ENCODE measurements around the gene ATXN2L.
"Not testable (repeated sequence)": the region's sequence is repeated elsewhere in the genome, so short reads cannot be mapped to it uniquely, and the experiment has no call there.

ATXN2L gene, protein sequence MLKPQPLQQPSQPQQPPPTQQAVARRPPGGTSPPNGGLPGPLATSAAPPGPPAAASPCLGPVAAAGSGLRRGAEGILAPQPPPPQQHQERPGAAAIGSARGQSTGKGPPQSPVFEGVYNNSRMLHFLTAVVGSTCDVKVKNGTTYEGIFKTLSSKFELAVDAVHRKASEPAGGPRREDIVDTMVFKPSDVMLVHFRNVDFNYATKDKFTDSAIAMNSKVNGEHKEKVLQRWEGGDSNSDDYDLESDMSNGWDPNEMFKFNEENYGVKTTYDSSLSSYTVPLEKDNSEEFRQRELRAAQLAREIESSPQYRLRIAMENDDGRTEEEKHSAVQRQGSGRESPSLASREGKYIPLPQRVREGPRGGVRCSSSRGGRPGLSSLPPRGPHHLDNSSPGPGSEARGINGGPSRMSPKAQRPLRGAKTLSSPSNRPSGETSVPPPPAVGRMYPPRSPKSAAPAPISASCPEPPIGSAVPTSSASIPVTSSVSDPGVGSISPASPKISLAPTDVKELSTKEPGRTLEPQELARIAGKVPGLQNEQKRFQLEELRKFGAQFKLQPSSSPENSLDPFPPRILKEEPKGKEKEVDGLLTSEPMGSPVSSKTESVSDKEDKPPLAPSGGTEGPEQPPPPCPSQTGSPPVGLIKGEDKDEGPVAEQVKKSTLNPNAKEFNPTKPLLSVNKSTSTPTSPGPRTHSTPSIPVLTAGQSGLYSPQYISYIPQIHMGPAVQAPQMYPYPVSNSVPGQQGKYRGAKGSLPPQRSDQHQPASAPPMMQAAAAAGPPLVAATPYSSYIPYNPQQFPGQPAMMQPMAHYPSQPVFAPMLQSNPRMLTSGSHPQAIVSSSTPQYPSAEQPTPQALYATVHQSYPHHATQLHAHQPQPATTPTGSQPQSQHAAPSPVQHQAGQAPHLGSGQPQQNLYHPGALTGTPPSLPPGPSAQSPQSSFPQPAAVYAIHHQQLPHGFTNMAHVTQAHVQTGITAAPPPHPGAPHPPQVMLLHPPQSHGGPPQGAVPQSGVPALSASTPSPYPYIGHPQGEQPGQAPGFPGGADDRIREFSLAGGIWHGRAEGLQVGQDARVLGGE

DNA sequence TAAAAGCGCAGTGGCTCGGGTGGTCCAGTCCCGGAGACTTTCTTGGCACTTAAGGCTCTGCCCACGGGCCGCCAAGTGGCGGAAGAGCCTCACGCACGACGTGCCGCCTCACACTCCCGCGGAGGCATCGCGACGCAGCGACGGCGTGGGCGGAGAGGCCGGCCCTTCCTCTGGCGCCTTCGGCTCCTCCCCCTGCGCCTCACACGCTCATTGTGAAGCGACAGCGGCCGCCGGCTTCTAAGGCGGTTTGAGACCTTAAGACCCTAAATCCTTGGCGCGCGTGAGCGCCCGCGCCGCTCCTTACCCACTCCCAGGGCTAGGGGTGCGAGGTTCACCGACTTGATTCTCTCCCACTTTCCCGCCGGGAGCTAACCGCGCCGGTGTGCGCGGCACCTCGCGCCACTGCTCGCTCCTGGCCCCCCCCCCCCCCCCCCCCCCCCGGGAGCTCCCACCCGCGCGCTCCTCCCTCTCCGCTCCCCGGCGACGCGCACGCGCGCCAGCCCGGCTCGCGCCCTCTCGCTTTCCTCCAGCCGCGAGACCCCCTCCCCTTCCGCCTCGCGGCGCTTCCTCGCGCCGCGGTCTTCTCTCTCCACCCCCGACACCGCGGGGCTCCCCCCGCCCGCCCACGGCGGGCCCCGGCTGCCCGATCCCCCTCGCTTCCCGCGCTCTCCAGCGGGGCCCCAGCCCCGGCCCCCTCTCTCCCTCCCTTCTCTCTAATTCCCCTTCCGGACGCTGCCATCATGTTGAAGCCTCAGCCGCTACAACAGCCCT lies at the start of gene ATXN2L:
TSS of gene ATXN2L (plus strand) at position 480 of the 771 bp plus-strand sequence. CDS start at position 741, 261 bp downstream.
- peak; percentile 97 for DNase-seq
- peak; percentile 54 for ATAC-seq

DNA sequence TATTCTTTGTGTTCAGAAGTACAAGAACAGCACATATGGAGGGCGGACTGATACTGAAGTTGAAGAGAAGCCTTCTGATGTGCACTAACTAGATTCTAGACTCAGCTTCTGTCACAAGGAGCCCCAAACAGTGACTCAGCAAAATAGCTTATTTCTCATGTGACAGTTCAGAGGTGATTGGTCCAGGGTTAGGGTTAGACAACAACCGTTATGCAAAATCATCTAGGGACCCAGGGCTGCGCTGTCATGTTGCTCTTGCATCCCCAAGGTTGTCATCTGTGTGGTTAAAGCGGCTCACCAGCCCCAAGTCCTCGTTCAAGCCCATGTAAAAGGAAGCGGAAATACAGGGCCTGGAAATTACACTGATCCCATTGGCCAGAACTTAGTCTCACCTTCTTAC lies 41.1 kb upstream of the ATXN2L start:
- ATAC-seq, DNase-seq: not testable (repeated sequence)

DNA sequence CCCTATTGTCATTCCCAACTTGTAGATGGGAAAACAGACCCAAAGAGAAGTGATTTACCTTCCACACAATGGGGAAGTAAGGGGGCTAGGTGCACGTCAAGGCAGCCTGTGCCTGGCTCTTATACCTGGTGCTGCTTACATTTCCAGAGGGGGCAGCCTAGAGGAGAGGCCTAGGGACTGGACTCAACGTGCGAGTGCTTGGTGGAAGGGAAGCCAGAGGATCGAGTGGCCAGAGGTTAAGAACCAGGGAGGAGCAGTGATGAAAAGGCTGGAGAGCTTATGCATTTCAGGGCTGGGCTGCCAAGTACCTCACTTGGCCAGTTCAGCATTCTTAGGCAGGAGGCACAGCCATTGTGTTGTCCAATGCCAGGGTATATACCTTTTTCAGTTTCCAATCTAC lies 40.4 kb upstream of the ATXN2L start:
- not testable (repeated sequence) for ATAC-seq, DNase-seq

DNA sequence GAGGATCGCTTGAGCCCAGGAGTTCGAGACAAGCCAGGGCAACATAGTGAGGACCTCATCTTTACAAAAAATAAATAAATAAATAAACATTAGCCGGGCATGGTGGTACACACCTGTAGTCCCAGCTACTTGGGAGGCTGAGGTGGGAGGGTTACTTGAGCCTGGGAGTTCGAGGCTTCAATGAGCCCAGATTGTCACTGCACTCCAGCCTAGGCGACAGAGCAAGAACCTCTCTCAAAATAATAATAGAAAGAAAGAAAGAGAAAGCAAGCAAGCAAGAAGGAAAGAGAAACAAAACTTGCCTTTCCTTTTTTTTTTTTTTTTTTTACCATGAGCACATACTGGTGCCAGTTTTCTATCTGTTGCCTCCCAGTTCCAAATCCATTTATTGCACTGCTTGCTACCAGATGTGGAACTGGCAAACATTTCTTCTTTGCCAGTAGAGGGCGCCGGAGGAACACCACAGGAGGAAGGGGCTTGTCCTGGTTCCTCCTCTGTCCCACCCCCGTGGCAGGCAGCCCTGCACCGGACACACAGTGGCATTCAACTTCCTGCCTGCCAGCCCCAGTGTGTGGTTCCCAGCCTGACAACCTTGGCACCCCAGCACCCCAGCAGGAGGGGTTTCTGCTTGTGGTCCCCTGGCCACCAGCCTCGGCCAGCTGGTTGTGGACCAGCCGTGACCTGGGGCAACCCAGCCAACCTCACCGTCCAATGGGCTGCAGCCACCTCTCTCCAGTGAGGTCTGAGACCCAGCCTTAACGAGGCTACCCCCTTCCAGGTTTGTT lies 20.4 kb upstream of the ATXN2L start:
- peak; percentile 88 for ATAC-seq
- DNase-seq = peak; percentile 81

DNA sequence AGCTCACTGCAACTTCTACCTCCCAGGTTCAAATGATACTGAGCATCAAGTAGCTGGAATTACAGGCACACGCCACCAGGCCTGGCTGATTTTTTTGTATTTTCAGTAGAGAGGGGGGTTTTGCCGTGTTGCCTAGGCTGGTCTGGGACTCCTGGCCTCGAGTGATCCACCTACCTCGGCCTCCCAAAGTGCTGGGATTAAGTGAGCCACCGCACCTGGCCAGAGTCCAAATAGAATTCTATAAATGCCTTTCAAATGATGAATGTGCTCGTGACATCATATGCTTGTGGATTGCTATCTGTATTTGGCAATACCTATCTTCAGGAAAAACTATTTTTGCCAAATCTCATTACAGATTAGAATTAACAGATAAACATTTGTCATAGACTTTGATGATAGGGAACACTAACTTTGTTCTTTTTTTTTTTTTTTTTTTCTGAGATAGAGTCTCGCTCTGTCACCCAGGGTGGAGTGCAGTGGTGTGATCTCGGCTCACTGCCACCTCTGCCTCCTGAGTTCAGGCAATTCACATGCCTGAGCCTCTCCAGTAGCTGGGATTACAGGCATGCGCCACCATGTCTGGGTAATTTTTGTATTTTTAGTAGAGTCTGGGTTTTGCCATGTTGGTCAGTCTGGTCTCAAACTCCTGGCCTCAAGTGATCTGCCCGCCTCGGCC lies 15.2 kb upstream of the ATXN2L start:
- not testable (repeated sequence) for ATAC-seq

DNA sequence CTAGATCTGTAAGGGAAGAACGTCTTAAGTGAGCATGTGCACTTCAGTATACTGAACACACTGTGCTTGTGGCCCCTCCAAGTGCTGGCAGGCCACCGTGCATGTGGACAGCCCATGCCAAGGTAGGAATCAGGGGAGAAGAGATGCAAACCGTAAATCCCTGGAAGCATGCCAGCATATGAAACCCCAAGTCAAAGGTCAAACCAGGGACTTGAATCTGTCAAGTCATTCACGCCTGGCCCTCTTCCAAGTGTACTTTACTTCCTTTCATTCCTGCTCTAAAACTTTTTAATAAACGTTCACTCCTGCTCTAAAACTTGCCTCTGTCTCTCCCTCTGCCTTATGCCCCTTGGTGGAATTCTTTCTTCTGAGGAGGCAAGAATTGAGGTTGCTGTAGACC lies 2.8 kb upstream of the ATXN2L start:
- ATAC-seq = no peak
- DNase-seq = no peak

More for the DNA sequence above, 15.2 kb upstream of the ATXN2L start:
- not testable (repeated sequence) for DNase-seq

DNA sequence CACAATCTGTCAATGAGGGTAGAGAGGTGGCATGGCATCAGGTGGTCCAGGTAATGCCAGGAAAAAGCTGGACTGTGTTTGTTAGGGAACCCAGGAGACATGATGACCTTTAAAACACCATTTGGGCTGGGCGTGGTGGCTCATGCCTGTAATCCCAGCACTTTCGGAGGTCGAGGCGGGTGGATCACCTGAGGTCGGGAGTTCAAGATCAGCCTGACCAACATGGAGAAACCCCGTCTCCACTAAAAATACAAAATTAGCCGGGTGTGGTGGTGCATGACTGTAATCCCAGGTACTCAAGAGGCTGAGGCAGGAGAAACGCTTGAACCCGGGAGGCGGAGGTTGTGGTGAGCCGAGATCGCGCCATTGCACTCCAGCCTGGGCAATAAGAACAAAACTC lies 2.3 kb upstream of the ATXN2L start:
- DNase-seq, ATAC-seq: not testable (repeated sequence)

DNA sequence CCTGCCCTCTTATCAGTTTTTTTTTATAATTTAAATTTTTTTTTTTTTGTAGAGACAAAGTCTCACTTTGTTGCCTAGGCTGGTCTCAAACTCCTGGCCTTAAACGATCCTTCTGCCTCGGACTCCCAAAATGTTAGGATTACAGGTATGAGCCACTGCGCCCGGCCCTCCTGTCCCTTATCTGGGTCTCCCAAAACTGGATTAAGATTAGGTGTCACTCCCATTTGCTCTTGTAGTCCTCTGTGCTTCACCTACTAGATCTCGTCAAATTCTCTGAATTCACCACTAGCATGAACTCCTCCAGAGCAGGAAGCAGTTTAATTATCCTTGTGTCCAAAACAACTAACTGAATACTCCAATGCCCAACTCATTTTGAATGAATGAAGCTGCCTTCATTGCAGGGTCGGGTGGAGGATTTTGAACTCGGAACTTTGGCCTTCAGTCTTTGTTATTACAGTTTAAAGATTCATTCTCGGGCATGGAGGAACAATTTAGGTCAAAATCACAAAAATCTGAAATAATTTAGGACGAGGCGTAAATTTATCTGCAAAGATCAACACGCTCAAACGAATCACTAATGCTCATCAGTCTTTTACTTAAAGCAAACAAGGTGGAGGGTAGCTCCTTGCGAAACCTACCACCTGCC lies 802 bp upstream of the ATXN2L start:
- DNase-seq (no peak), ATAC-seq (no peak)

DNA sequence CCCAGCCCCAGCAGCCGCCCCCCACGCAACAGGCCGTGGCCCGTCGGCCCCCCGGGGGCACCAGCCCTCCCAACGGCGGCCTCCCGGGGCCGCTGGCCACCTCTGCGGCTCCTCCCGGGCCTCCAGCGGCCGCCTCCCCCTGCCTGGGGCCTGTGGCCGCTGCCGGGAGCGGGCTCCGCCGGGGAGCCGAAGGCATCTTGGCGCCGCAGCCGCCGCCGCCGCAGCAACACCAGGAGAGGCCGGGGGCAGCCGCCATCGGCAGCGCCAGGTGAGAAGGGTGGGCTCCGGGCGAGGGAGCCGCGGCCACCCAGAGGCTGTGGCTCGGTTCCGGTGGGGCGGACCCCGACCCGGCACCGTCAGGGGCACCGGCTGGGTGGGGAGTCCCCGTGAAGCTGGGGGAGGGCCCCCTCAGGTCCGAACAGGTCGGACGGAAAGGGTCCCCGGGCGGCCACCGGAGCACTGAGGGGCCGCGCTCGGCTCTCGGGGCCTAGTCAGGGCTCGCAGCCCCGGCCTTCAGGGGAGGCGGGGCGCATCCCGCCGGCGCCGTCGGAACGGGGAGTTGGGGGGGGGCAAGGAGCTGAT lies 583 bp downstream of the ATXN2L start:
- no peak for DNase-seq
- ATAC-seq = no peak

DNA sequence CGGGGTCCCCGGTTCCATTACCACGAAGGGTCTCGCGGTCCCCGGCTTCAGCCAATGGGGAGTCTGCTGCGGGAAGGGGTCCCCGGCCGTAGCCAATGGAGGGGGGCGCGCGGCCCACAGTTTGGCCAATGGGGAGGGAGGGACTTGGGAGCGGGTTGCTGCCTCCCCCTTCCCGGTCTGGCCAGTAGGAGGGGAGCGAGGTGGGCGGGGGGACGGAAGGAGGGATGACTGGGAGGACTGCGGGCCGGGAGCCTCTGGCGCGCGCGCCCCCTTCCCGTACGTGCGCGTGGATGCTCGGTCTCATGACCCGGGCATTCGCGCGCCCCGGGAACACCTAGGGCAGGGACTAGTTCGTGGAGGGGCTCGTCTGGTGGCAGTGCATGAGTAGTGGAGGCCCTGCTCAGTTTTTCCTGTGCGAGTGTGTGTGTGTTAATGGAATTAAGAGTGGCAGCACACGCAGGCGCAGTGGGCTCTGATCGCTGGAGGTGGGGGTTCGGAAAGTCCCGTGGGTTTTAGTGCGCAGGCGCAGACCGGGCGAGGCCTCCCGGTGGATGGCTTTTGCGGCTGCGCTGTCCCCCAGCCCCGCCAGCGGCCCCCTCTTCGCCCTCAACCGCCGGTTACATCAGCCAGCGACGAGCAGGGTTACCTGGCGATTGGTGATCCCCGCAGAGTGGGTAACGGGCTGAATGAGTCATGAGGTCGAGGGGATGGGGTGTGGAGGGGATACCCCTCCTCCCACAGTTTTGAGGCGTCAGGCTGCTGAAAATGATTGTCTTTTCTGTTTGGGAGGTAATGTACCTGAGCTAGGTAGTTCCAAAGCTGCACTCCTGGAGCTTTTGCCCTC lies 1.3 kb downstream of the ATXN2L start:
- DNase-seq = peak; percentile 98
- peak; percentile 71 for ATAC-seq

DNA sequence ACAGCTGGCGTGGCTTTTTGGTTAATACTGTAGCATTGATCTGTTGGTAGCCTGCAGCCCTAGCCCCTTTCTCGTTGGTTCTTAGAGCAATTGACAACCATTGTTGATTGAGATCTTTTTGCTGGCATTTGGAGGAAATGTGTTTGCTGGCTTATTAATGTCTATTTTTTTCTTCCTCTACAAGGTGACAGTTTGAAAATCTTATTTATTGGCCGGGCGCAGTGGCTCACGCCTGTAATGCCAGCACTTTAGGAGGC lies 1.8 kb downstream of the ATXN2L start:
- no peak for DNase-seq
- no peak for ATAC-seq

DNA sequence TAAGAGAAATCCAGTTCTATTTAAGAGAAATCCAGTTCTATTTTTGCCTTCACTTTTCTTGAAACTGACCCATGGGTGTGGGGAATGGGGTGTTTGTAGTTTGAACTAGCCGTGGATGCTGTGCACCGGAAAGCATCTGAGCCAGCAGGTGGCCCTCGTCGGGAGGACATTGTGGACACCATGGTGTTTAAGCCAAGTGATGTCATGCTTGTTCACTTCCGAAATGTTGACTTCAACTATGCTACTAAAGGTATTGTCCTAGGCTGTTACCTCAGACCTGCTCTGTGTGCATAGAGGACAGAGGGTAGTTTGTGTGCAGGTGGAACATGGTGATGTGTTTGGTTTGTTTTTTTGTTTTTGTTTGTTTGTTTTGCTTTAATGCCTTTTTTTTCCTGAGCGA lies 3.3 kb downstream of the ATXN2L start:
- DNase-seq (no peak), ATAC-seq (no peak)

DNA sequence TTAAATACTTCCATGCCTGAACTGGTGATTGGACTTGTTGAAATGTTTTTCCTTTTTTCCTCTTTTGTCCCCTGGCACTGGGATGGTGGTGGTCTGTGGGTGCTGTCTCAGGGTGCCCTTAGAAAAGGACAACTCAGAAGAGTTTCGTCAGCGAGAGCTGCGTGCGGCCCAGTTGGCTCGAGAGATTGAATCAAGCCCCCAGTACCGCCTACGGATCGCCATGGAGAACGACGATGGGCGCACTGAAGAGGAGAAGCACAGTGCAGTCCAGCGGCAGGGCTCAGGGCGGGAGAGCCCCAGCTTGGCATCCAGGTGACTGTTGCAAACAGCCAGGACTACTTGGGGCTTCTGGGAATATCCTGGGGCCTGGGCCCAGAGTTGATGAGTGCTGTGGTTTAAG lies 6.9 kb downstream of the ATXN2L start:
- DNase-seq = no peak
- no peak for ATAC-seq

DNA sequence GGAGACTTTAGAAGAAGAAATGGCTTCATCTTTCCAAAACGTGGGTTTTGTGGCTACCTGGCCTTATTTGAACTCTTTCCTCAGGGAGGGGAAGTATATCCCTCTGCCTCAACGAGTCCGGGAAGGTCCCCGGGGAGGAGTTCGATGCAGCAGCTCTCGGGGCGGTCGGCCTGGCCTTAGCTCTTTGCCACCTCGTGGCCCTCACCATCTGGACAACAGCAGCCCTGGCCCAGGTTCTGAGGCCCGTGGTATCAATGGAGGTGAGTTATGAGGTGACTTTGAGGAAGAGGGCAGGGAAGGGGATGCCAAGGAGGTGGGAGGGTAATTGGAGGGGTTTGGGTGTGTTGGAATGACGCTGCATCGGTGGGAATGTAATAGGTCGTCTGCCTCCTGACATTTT lies 7.7 kb downstream of the ATXN2L start:
- no peak for ATAC-seq

DNA sequence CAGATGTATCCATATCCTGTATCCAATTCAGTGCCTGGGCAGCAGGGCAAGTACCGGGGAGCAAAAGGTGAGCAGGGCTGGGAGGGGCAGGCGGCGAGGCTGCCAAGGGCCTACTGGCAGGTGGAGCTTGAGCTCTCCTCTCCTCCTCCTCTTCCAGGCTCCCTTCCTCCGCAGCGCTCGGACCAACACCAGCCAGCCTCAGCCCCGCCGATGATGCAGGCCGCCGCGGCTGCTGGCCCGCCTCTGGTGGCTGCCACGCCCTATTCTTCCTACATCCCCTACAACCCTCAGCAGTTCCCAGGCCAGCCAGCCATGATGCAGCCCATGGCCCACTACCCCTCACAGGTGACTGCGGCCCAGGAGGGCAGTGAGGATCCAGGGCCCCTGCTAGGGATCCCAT lies 11.6 kb downstream of the ATXN2L start:
- DNase-seq = no peak
- ATAC-seq = peak; percentile 2

More for the DNA sequence above, 7.7 kb downstream of the ATXN2L start:
- DNase-seq = no peak

DNA sequence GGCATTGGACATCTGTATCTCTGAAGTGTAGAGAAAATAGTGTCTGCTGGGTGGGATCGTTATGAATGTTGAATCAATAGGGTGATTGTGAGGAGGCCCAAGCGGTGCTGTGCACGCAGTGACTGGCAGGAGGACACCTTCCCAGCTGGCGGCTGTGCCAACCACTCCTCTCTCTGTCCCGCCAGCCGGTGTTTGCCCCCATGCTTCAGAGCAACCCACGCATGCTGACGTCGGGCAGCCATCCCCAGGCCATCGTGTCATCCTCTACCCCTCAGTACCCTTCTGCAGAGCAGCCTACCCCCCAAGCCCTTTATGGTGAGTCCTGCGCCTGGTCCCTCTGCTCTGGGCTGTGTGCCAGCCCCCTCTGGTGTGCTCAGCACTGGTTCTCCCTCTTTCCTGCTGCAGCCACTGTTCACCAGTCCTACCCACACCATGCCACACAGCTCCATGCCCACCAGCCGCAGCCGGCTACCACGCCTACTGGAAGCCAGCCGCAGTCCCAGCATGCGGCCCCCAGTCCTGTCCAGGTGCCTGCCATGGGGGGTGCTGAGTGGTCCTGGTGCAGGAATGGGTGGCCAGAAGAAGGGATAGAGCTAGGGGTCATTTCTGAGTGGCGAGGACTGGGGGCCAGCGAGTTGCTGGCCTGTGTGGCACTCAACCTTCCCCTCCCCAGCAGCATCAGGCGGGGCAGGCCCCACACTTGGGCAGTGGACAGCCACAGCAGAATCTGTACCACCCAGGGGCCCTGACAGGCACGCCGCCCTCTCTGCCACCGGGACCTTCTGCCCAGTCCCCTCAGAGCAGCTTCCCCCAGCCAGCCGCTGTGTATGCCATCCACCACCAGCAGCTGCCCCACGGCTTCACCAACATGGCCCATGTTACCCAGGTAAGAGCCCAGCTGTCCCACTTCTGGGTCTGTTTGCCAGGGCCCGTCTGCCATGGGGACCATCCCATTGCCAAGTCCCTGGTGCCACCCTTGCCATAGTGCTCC lies 12.4 kb downstream of the ATXN2L start:
- no peak for DNase-seq
- ATAC-seq = no peak

All from stimulated activated naive CD8-positive, alpha-beta T cell treated with anti-CD3 and anti-CD28 coated beads, Interleukin-15, Interleukin-2, amounts not matched to agents 100 U/mL and 50 U/mL, for 24 hours (primary cell).